HL-60 (cell line): ENCODE data around the gene DDIT4L.

Experiments
- DNase-seq, 2 experiments: peaks; one replicate each; pipeline ENCODE4 v3.0.0-alpha.2; 2010 to 2020; ENCODE audit warnings: low read depth in 1 of 2, low spot score in 1 of 2
- H3K27ac ChIP-seq: fragments of 250-450 bp; sonication (Bioruptor Pico); replicated peaks from 2 replicates; pipeline ENCODE4 v1.5.1; 2020; ENCODE audit warnings: mild to moderate bottlenecking, moderate library complexity
- H3K27me3 ChIP-seq: fragments of 250-450 bp; sonication (Bioruptor Pico); 2 replicates; pipeline ENCODE4 v1.5.1; 2021; ENCODE audit warnings: mild to moderate bottlenecking, moderate library complexity; ENCODE audit not compliant: insufficient read depth, poor library complexity, severe bottlenecking
- H3K4me3 ChIP-seq: replicated peaks from 2 replicates; pipeline ENCODE4 v1.5.1; 2011; ENCODE audit warnings: mild to moderate bottlenecking, control low read depth, low read length; ENCODE audit not compliant: insufficient read depth
- GABPA ChIP-seq: IDR thresholded peaks from 2 replicates; pipeline ENCODE4 v1.6.1; 2012; ENCODE audit warnings: low read depth
- POLR2AphosphoS5 ChIP-seq: IDR thresholded peaks from 2 replicates; pipeline ENCODE4 v1.6.1; 2012; ENCODE audit warnings: low read depth
- SPI1 ChIP-seq: IDR thresholded peaks from 2 replicates; pipeline ENCODE4 v1.6.1; 2012; ENCODE audit warnings: low read depth, mild to moderate bottlenecking, borderline replicate concordance
- TF ChIP-seq, protein P1 (sequence below): IDR thresholded peaks from one replicate; pipeline ENCODE4 v1.5.1; 2011; ENCODE audit warnings: low read length, control low read depth, inconsistent platforms; ENCODE audit not compliant: insufficient read depth
- TF ChIP-seq, protein P2 (sequence below): IDR thresholded peaks from 2 replicates; pipeline ENCODE4 v1.6.1; 2012; ENCODE audit warnings: low read depth; ENCODE audit not compliant: insufficient replicate concordance

DDIT4L gene

DNA sequence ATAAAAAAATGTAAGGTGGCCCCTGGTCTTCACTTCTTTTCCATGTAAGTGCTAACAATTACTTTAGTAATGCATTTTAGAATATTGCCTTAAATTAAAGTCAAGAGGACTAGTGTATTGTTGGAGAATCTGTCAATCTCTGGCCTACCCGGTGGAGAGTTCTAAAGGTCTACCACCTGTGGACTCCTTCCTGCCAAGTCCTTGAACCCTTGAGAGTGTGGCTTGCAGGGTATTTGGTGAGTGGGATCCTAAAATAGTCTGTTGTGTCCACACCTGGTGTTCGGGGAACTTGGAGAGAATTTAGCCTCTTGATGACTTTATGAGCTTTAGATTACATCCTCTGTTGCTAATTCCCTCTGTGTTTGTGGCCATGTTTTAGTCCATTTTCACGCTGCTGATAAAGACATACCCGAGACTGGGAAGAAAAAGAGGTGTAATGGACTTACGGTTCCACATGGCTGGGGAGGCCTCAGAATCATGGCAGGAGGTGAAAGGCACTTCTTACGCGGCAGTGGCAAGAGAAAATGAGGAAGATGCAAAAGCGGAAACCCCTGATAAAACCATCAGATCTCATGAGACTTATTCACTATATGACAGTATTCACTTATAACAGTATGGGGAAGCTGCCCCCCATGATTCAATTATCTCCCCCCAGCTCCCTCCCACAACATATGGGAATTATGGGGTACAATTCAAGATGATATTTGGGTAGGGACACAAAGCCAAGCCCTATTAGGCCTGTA lies 23.8 kb downstream of the DDIT4L start:
- peak overlapping the region; percentile 63 for H3K27ac ChIP-seq
- H3K27me3 ChIP-seq: no peaks in the 10 kb centered on the region
- DNase-seq: peak in 1 of 2 experiments; percentile 57
- H3K4me3 ChIP-seq: no peak overlapping the region
- TF ChIP-seq SPI1 (peak; percentile 57; the same call in 1 of the 2 replicates), GABPA (no peak)

DNA sequence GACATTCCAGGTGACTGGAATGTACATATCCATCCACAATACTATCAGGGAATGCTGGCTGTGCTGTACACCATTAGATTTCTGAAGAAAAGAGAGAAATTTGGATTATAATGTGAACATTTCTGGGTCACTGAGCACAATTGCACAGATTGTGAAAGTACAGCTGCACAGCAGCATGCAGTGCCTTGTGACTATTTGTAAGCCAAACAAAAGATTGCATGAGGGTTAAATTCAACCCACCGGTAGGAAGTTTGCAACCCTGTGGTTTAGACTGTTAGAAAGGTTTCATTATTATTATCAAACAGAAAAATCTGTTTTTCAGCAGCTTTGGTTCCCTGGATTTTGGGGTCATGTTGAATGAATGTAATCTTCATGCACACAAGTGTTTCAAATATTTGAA lies 24.5 kb downstream of the DDIT4L start:
- DNase-seq: peak in 1 of 2 experiments; percentile 58
- no peaks in the 10 kb centered on the region for H3K27me3 ChIP-seq
- H3K27ac ChIP-seq: peak overlapping the region; percentile 63
- TF ChIP-seq SPI1: no peak
- TF ChIP-seq GABPA: no peak
- TF ChIP-seq, protein P1, sequence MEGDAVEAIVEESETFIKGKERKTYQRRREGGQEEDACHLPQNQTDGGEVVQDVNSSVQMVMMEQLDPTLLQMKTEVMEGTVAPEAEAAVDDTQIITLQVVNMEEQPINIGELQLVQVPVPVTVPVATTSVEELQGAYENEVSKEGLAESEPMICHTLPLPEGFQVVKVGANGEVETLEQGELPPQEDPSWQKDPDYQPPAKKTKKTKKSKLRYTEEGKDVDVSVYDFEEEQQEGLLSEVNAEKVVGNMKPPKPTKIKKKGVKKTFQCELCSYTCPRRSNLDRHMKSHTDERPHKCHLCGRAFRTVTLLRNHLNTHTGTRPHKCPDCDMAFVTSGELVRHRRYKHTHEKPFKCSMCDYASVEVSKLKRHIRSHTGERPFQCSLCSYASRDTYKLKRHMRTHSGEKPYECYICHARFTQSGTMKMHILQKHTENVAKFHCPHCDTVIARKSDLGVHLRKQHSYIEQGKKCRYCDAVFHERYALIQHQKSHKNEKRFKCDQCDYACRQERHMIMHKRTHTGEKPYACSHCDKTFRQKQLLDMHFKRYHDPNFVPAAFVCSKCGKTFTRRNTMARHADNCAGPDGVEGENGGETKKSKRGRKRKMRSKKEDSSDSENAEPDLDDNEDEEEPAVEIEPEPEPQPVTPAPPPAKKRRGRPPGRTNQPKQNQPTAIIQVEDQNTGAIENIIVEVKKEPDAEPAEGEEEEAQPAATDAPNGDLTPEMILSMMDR: no peak
- TF ChIP-seq, protein P2, sequence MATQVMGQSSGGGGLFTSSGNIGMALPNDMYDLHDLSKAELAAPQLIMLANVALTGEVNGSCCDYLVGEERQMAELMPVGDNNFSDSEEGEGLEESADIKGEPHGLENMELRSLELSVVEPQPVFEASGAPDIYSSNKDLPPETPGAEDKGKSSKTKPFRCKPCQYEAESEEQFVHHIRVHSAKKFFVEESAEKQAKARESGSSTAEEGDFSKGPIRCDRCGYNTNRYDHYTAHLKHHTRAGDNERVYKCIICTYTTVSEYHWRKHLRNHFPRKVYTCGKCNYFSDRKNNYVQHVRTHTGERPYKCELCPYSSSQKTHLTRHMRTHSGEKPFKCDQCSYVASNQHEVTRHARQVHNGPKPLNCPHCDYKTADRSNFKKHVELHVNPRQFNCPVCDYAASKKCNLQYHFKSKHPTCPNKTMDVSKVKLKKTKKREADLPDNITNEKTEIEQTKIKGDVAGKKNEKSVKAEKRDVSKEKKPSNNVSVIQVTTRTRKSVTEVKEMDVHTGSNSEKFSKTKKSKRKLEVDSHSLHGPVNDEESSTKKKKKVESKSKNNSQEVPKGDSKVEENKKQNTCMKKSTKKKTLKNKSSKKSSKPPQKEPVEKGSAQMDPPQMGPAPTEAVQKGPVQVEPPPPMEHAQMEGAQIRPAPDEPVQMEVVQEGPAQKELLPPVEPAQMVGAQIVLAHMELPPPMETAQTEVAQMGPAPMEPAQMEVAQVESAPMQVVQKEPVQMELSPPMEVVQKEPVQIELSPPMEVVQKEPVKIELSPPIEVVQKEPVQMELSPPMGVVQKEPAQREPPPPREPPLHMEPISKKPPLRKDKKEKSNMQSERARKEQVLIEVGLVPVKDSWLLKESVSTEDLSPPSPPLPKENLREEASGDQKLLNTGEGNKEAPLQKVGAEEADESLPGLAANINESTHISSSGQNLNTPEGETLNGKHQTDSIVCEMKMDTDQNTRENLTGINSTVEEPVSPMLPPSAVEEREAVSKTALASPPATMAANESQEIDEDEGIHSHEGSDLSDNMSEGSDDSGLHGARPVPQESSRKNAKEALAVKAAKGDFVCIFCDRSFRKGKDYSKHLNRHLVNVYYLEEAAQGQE: no peak
- no peak for TF ChIP-seq POLR2AphosphoS5
- H3K4me3 ChIP-seq: no peak overlapping the region

DNA sequence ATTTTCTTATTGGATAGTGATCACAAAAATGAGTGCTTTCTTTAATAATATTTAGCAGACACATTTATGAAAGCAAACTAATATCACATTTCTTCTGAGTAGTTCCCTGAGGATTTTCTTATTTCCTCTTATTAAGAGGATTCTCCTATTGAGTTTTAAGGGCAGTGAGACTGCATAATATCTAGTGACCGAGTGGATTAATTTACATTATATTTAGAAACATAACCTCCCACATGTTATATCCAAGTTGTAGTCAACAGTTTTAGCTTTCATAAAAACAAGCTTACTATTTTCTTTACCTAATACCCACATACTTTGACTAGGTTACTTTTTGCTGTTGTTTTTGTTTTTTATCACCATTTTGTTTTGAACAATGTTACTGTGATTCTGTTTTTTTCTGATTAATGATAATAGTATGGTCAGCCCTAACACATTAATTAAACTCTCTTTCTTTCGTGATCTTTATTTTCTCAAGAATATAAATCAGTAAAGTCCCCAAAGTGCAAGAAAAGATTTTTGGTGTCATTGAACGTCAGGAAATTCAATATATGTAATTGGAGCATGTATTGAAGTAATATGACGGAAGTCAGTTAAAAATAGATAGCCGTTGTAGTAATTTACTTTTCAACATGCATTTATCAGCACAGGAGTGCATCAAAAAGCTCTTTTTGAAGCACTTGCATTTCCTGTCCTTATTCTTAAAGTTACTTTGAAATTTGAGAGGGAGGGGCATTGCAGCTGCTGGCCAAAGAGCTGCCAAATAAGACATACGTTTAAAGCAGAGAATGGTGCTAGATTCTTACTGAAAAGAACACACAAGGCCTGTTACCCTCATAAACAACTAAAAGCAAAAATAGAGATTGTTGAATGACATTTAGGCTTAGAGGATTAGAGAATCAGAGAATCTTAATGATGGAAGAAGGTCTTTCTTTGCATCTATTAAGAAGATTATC lies 25.2 kb downstream of the DDIT4L start:
- H3K27ac ChIP-seq: peak overlapping the region; percentile 30
- TF ChIP-seq, protein P1: no peak
- TF ChIP-seq SPI1: no peak
- TF ChIP-seq, protein P2: no peak
- TF ChIP-seq POLR2AphosphoS5: no peak
- TF ChIP-seq GABPA: no peak
- DNase-seq: no peak
- H3K4me3 ChIP-seq: no peak overlapping the region
- no peaks in the 10 kb centered on the region for H3K27me3 ChIP-seq

DNA sequence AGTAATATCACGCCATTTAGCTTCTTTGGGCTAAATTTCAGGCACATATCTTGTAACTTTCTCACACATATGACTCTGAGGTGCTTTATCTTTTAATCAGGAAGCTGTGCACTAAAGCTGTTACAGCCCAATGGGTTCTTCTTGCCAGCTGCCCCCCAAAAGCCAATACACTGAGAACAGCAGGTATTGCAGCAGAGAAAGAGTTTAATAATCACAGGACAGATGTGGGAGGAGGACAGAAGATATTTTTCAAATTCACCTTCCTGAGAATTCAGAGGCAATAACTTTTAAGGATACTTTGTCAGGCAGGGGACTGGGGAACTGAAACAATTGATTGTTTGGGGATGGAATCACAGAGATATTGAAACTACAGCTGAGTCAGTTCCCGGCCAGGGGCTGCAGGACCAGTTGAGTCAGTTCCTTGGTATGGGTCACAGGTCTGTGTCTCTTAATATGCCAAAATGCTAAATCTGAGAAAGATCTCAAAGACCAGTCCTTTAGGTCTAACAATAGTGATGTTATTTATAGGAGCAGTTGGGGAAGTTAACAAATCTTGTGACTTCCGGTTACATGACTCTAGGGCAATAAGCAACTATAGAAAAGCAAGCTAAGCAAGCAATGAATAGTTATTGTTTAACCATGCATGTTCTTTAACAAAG lies 28.1 kb downstream of the DDIT4L start:
- DNase-seq: no peak
- no peaks in the 10 kb centered on the region for H3K27me3 ChIP-seq
- TF ChIP-seq SPI1: no peak
- TF ChIP-seq, protein P2: no peak
- no peak overlapping the region for H3K27ac ChIP-seq
- no peak overlapping the region for H3K4me3 ChIP-seq
